Measurements from ENCODE around the gene KHDRBS1. TPM values are rescaled to one million over a fixed set of nuclear protein-coding genes. Genes with fewer than 3 reads are reported as not detected.
"Not testable (repeated sequence)": the region's sequence is repeated elsewhere in the genome, so short reads cannot be mapped to it uniquely, and the experiment has no call there.

KHDRBS1 gene
- polyA plus RNA-seq, 3 donors, result 244 to 280 (median 259) TPM

DNA sequence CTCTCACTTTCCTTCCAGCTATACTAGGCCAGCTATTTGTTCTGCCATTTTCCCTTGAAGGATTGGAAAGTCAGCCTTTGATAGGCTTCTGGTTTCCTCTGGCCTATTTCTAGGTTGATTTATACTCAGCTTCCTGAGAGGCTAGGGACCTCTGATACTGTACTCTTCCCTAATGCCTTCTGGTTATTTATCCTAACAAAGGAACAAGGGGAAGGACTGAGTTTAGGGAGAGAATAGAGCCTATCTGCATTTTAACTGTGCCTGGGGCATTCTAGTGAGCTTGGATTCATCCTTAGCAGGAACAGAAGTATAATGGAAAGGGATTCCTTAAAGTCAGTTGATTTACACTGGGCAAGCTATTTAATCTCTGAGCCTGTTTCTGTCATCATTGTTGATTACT lies 47.2 kb downstream of the KHDRBS1 start:
- DNase-seq (ENCODE audit: low read depth in 3 of 3, low spot score in 2 of 3), result no peak

DNA sequence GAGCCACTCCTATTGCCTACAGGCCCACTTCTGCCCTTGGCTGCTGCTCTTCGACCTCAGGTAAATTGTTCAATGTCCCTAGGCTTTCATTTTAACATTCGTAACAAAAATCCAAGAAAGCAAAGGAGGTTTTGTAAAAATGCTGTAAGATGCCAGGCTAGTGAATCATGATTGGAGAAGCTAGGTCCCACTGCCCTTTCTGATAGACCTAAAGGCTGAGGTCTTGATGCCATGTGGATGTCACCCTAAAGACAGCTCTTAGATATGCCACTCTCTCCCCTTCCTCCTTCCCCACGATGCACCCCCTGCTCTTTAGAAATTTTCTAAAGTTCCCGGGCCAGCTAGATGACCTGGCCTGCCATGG lies 49.2 kb downstream of the KHDRBS1 start:
- no peak for DNase-seq (ENCODE audit: low read depth in 3 of 3, low spot score in 2 of 3)

DNA sequence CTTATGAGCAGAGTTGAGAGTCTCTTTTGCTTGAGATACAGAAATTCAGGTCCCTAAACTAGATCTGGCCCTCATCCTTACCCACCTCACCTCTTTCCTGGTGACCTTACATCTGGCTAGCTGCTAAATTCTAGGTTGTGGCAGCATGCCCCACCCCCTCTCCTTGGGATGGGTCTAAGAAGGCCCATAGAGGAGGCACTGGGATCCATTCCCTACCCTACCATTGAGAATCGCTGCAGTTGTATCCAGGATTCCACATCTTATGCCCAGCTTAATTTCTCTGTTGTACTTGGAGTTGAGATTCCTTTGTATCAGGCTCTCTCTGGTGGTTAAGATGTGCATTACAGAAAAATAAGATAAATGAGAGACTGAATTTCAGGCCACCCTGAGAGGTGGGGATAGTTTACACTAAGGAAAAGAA lies 49.6 kb downstream of the KHDRBS1 start:
- peak in 1 of 3 donors; percentile 46 for DNase-seq (ENCODE audit: low read depth in 3 of 3, low spot score in 2 of 3)

DNA sequence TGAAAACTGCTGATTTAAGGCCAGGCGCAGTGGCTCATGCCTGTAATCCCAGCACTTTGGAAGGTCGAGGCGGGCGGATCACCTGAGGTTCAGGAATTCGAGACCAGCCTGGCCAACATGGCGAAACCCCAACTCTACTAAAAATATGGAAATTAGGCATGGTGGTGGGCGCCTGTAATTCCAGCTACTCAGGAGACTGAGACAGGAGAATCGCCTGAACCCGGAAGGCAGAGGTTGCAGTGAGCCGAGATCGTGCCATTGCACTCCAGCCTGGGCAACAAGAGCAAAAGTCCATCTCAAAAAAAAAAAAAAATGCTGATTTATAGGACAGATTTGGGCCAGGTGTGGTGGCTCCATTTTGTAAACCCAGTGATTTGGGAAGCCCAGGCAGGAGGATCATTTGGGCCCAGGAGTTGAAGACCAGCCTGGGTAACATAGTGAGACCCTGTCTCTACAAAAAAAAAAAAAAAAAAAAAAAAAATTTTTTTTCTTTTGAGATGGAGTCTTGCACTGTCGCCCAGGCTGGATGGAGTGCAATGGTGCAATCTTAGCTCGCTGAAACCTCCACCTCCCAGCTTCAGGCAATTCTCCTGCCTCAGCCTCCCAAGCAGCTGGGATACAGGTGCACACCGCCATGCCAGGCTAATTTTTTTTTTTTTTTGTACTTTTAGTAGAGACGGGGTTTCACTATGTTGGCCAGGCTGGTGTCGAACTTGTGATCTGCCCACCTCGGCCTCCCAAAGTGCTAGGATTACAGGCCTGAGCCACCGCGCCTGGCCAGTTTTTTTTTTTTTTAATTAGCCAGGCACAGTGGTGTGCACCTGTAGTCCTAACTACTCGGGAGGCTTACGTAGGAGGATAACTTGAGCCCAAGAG lies 52.2 kb downstream of the KHDRBS1 start:
- DNase-seq (ENCODE audit: low read depth in 3 of 3, low spot score in 2 of 3), result not testable (repeated sequence)

DNA sequence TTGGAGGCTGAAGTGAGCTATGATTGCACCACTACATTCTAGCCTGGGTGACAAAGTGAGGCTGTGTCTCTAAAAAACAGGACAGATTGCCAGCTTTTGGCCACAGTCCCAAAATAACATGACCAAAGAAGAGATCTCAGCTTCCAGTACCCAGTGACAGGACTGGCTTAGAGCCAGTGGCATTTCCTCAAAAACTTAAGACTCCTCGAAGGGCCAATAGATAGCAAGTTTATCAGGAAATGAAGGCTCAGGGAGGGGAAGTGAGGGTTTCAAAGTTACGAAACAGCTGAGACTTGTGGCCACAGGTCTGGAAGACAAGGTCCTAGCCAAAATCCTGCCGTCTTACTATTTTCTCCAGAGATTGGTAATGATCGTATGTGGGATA lies 52.8 kb downstream of the KHDRBS1 start:
- DNase-seq (ENCODE audit: low read depth in 3 of 3, low spot score in 2 of 3), result peak in 1 of 3 donors; percentile 39

DNA sequence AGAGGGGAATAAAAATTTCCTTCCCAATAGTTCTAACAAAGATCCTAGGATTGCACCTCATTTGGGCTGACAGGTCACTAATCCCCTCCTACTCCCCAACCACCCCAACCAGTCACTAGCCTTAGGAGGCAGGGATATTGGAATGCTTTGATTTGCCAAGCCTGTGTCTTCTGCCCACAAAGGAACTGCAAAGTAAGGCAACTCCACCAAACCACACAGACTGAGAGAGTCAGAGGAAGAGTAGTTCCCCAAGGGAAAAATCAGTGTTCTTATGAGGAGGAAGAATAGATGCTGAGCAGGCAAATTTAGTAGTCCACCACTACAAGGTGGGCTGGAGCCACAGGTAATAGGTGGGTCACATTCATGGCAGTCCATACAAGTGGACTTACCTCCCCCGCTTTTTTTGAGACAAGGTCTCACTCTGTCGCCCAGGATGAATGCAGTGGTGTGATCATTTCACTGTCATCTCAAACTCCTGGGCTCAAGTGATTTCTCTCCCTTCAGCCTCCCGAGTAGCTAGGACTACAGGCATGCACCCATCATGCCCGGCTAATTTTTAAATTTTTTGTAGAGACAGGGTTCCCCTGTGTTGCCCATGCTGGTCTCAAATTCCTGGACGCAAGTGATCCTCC lies 55.4 kb downstream of the KHDRBS1 start:
- DNase-seq (ENCODE audit: low read depth in 3 of 3, low spot score in 2 of 3), result no peak

DNA sequence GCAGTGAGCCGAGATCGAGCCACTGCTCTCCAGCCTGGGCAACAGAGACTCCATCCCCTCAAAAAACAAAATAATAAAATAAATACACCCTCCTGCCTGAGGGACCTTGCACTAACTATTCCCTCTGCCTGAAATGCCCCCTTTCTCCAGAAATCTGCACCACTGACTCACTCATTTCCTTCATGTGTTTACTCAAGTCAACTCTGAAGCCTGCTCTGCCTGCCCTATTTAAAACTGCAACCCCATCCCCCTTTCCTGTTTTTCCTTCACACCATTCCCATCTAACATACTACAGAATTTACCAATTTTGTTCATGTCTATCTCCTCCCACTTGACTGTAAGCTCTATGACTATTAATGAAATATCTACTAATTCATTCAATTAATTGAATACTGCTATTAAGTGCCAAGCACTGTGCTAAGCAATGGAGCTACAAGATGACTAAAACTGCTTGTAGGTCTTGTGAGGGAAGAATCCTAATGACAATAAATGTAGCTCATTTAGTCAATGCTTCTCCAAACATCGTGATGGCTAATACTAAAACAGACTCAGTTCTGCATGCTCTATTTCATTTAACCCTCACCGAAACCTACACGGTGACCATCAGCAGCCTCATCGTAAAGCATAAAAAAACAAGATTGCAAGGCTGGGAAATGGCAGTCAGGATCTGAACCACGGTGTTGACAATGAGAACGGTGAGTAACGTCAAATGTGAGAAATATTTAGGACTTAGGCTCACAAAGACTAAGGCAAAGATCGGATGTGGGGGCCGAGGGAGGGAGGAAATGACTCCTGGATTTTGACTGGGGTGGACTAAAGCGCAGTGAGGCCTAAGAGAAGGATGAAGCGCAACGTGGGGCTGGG lies 58.3 kb downstream of the KHDRBS1 start:
- DNase-seq (ENCODE audit: low read depth in 3 of 3, low spot score in 2 of 3), result peak in 1 of 3 donors; percentile 32

DNA sequence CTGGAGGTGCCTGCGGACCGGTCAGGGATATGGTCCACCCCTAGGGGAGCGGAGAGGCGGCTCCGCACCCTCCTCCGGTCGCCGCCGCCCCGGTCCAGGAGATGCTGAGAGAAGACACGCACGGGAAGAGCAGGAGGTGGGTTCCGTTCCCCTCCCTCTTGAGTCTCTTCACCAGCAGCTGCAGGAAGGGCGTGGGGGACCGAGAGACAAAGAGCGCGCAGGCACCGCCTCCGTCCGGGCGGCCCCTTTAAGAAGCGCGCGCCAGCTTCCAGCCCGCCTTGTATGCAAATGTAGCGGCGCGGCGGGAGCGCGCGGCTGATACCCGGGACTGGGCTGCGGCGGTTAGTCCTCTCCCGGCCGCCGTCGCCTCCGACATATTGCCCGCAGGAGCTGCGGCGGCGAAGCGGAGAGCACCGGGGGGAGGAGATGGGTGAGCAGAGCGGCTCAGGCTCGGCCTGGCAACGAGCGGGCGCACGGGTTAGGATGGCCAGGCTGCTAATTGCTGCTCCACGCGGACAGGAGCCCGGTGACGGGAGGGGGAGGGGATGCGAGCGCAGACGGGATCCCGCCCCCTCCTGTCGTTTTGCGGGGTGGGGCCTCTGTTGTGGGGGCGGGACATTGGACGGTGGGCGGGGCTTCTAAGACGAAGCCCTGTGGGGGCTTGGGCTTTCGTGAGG lies 59.1 kb downstream of the KHDRBS1 start, which contains the start of gene TMEM39B:
TMEM39B (plus strand) TSS at position 318 of the 677 bp plus-strand sequence; CDS start at position 427, 109 bp downstream.
- peak; percentile 89 to 94 (median 92) for DNase-seq (ENCODE audit: low read depth in 3 of 3, low spot score in 2 of 3)

DNA sequence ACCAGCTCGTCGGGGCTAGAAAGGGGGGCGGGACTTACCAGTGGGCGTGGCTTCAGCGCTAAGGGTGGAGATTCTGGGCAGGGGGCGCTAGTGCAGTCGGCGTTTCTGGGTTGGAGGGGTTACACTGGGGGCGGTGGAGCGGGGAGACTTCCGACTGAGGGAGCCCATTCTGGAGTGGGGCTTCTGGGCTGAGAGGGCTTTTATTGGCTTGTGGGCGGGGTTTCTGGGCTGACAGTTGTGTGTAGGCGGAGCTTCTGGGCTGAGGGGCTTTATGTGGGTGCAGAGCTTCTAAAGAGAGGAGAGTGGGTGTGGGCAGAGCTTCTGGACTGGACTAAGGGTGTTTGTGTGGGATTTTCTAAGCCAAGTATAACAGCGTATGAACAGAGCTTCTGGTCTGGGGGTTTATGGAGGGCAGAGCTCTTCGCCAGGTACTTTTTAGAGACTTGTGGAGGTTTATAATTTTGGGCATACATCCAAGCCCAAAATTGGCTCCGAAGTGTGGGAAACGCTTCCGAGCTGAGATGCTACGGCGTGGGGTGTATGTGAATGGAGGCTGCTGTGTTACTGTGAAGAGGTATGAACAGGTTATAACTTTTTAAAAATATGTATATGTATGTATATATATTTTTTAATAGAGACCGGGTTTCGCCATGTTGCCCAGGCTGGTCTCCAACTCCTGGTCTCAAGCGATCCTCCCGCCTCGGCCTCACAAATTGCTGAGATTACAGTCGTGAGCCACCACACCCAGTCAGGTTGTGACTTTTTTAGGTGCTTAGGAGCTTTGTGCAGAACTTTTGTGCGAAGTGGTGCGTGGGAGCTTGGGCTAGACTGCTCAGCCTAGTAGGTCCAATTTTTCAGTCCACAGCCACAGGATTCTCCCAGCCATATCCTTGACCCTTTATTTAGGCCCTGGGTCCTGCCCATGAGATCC lies 59.9 kb downstream of the KHDRBS1 start:
- peak in 2 of 3 donors; percentile 81 to 84 for DNase-seq (ENCODE audit: low read depth in 3 of 3, low spot score in 2 of 3)

DNA sequence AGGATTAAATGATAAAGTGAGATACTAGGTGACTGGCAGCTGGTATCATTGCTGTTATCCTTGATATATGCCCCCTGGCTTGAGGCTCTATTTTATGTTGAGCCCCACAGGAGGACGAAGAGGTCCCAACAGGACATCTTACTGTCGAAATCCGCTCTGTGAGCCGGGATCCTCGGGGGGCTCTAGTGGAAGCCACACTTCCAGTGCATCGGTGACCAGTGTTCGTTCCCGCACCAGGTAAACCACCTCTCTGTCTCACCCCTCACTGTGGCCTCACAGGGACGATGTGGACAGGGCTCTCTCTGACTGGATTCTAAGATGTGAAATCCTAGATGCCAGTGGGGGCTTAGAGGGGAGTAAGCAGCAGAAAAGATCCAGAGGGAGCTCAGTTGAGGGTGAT lies 61.2 kb downstream of the KHDRBS1 start:
- no peak for DNase-seq (ENCODE audit: low read depth in 3 of 3, low spot score in 2 of 3)

DNA sequence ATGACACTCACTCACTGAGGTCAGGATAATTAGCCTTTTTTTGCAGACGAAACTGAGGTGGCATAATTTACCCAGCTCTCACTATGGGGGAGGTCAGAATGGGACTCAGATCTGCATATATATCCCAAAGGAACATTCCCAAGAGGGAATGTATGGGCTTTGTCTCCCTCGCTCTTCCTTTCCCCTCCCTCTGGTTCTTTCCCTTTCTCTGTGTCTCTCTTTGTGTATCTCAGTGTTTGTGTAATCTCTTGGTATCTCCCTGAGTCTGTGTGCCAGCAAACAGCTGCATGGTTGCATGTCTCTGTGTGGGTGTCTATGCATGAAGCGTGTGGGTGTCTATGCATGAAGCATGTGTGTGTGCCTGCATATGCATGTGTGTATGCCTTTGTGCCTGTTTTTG lies 63.8 kb downstream of the KHDRBS1 start:
- DNase-seq (ENCODE audit: low read depth in 3 of 3, low spot score in 2 of 3), result no peak

DNA sequence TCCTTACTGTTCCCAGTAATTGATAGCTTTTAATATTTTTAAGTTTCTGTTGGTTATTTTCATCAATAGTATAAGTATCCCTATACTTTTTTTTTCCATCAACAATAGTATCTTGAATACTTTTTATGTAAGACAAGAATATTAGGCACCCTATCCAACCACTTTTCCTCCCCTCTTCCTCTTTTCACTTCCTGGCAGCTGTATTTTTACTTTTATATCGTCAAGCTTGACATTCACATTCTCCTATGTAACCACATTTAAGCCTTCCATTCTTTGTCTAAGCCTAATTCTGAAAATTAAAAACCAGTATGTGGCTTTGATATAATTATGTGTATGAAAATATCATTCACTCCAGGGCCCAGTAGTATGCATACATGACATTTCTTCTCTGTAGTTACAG lies 68.4 kb downstream of the KHDRBS1 start:
- no peak for DNase-seq (ENCODE audit: low read depth in 3 of 3, low spot score in 2 of 3)

DNA sequence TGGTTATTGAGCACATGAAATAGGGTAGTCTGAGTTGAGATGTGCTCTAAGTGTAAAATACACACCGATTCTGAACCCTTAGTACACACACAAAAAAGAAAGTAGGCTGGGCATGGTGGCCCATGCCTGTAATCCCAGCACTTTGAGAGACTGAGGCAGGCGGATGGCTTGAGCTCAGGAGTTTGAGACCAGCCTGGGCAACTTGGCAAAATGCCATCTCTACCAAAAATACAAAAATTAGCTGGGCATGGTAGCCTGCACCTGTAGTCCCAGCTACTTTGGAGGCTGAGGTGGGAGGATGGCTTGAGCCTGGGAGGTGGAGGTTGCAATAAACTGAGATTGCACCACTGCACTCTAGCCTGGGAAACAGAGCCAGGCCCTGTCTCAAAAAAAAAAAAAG lies 72.7 kb downstream of the KHDRBS1 start:
- not testable (repeated sequence) for DNase-seq (ENCODE audit: low read depth in 3 of 3, low spot score in 2 of 3)

DNA sequence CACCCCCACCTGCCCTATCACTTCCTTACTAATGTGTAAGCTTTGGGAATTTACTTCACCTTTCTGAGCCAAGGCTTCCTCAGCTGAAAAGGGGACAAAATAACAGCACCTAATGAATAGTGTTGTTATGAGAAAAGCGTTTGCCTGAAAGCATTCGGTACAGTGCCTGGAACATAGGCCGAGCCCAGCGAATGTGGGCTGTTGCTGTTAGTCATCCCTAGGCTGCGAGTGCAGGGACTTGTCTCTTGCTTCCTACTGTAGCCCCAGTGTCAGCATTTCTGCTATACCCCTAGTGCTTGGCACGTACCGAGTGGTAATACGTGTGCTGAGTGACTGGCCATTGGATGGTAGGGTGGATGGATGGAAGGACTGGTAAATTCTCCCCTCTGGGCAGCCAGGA lies 77.5 kb downstream of the KHDRBS1 start:
- DNase-seq (ENCODE audit: low read depth in 3 of 3, low spot score in 2 of 3), result no peak

DNA sequence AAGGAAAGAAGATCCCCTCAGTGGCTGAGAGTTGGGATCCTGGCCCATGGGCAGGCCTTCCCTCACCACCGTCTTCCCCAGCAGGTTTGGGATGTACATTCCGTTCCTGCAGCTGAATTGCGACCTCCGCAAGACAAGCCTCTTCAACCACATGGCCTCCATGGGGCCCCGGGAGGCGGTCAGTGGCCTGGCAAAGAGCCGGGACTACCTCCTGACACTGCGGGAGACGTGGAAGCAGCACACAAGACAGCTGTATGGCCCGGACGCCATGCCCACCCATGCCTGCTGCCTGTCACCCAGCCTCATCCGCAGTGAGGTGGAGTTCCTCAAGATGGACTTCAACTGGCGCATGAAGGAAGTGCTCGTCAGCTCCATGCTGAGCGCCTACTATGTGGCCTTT lies 77.9 kb downstream of the KHDRBS1 start:
- no peak for DNase-seq (ENCODE audit: low read depth in 3 of 3, low spot score in 2 of 3)

Measured in right renal cortex interstitium (tissue), 3 donors.